Activated B cell treated with CpG ODN at 0.5 μM for 24 hours (primary cell): Measurements from ENCODE around the gene DYNC2H1. TPM values are rescaled to one million over a fixed set of nuclear protein-coding genes. Genes with fewer than 3 reads are reported as not detected.

Experiments used
- ATAC-seq: fragments of 200-7000 bp; cut with Tn5 transposase; one replicate; pipeline ENCODE4 v1.10.0; 2021; ENCODE audit warnings: low read depth, mild to moderate bottlenecking, moderate library complexity
- CTCF ChIA-PET: fragments of 350-600 bp; sonication (Branson Sonifier 250); formaldehyde crosslinking; loops from one replicate; lab custom pipeline; 2021; ENCODE audit warnings: antibody characterized with exemption; lab: Charles Lee
- POLR2A ChIA-PET: fragments of 350-600 bp; sonication (Branson Sonifier 250); formaldehyde crosslinking; loops from one replicate; lab custom pipeline; 2021; ENCODE audit warnings: antibody characterized with exemption; lab: Charles Lee
- DNase-seq: peaks from one replicate; pipeline ENCODE4 v3.0.0; 2022
- H3K27ac Mint-ChIP-seq: one replicate; pipeline ENCODE4 v1.8.0; 2020; ENCODE audit warnings: mixed read lengths
- H3K27me3 Mint-ChIP-seq: one replicate; pipeline ENCODE4 v1.8.0; 2021; ENCODE audit warnings: mixed read lengths
- H3K36me3 Mint-ChIP-seq: one replicate; pipeline ENCODE4 v1.8.0; 2021; ENCODE audit warnings: low read depth, mixed read lengths
- H3K4me1 Mint-ChIP-seq: one replicate; pipeline ENCODE4 v1.8.0; 2021; ENCODE audit warnings: mixed read lengths
- H3K4me3 Mint-ChIP-seq: one replicate; pipeline ENCODE4 v1.8.0; 2020; ENCODE audit warnings: mild to moderate bottlenecking, mixed read lengths
- H3K9me3 Mint-ChIP-seq: one replicate; pipeline ENCODE4 v1.8.0; 2020; ENCODE audit warnings: mixed read lengths
- CTCF ChIP-seq: fragments of 200-600 bp; IDR thresholded peaks from one replicate; pipeline ENCODE4 v1.8.0; 2022; ENCODE audit warnings: antibody characterized with exemption, mild to moderate bottlenecking
- intact Hi-C: fragments of 100-400 bp; cut with micrococcal nuclease; formaldehyde crosslinking; loops from one replicate; pipeline ENCODE4 v1.15.1; 2024
- total RNA-seq: library from RNA; stranded (reverse); gene quantifications from 2 replicates; pipeline ENCODE4 v1.2.3, GENCODE V29; 2022

DYNC2H1 gene
- total RNA-seq, 1 donor from 2014 or later = 3.2 TPM

- ChIA-PET POLR2A (no interaction called here), CTCF (no interaction called here)
- no peaks in the 10 kb centered on the region for H3K36me3 Mint-ChIP-seq
- ATAC-seq (no peak), DNase-seq (no peak)
- H3K27me3 Mint-ChIP-seq = no peaks in the 10 kb centered on the region
- H3K9me3 Mint-ChIP-seq = peaks cover 2% of the 10 kb centered on the region
- no peak overlapping the region for H3K4me3 Mint-ChIP-seq
- H3K4me1 Mint-ChIP-seq = no peaks in the 10 kb centered on the region
- no peak overlapping the region for H3K27ac Mint-ChIP-seq
- intact Hi-C loops = no loop called here
- no peak for TF ChIP-seq CTCF
Measured at GRCh38 chr11:103384652-103385051, 275.4 kb downstream of the DYNC2H1 start.

GRCh38 chr11:103395612-103396011 lies 286.4 kb downstream of the DYNC2H1 start:
- peaks cover 3% of the 10 kb centered on the region for H3K36me3 Mint-ChIP-seq
- CTCF ChIA-PET = no interaction called here
- DNase-seq (no peak), ATAC-seq (no peak)
- no peaks in the 10 kb centered on the region for H3K4me1 Mint-ChIP-seq
- no peak for TF ChIP-seq CTCF
- POLR2A ChIA-PET = no interaction called here
- no peak overlapping the region for H3K4me3 Mint-ChIP-seq
- H3K27me3 Mint-ChIP-seq = no peaks in the 10 kb centered on the region
- intact Hi-C loops = no loop called here
- no peak overlapping the region for H3K27ac Mint-ChIP-seq
- no peaks in the 10 kb centered on the region for H3K9me3 Mint-ChIP-seq

GRCh38 chr11:103396237-103396636 lies 287.0 kb downstream of the DYNC2H1 start:
- Mint-ChIP-seq H3K36me3 (peaks cover 3% of the 10 kb centered on the region), H3K4me3 (no peak overlapping the region), H3K27ac (no peak overlapping the region), H3K27me3 (no peaks in the 10 kb centered on the region), H3K4me1 (no peaks in the 10 kb centered on the region), H3K9me3 (peaks cover 2% of the 10 kb centered on the region)
- no peak for ATAC-seq
- DNase-seq = no peak
- intact Hi-C loops = no loop called here
- POLR2A ChIA-PET = no interaction called here
- CTCF ChIA-PET = no interaction called here
- TF ChIP-seq CTCF = no peak

- Mint-ChIP-seq H3K27ac (no peak overlapping the region), H3K27me3 (no peaks in the 10 kb centered on the region), H3K36me3 (peaks cover 1% of the 10 kb centered on the region), H3K9me3 (peaks cover 2% of the 10 kb centered on the region), H3K4me3 (no peak overlapping the region), H3K4me1 (no peaks in the 10 kb centered on the region)
- no peak for DNase-seq
- intact Hi-C loops = no loop called here
- no peak for ATAC-seq
- ChIA-PET CTCF (no interaction called here), POLR2A (no interaction called here)
- TF ChIP-seq CTCF = no peak
Measured at GRCh38 chr11:103397369-103397768, 288.1 kb downstream of the DYNC2H1 start.

- POLR2A ChIA-PET = no interaction called here
- intact Hi-C loops = no loop called here
- ATAC-seq = no peak
- Mint-ChIP-seq H3K27ac (no peak overlapping the region), H3K9me3 (peaks cover 2% of the 10 kb centered on the region), H3K27me3 (no peaks in the 10 kb centered on the region), H3K4me1 (no peaks in the 10 kb centered on the region), H3K4me3 (no peak overlapping the region), H3K36me3 (no peaks in the 10 kb centered on the region)
- CTCF ChIA-PET = no interaction called here
- no peak for TF ChIP-seq CTCF
- no peak for DNase-seq
Measured at GRCh38 chr11:103398829-103399228, 289.6 kb downstream of the DYNC2H1 start.
